CD4-positive, alpha-beta T cell treated with Interleukin-4 for 1 hour (primary cell): ENCODE measurements around the gene ADCYAP1.
A peak's percentile ranks its signal among the peaks of the same experiment; 100 is the strongest.
"Not testable (repeated sequence)": the region's sequence is repeated elsewhere in the genome, so short reads cannot be mapped to it uniquely, and the experiment has no call there.

Source experiments
- DNase-seq, 2 donors: peaks; one replicate each; pipeline ENCODE4 v3.0.0-alpha.2; 2020 to 2022

ADCYAP1 gene

DNA sequence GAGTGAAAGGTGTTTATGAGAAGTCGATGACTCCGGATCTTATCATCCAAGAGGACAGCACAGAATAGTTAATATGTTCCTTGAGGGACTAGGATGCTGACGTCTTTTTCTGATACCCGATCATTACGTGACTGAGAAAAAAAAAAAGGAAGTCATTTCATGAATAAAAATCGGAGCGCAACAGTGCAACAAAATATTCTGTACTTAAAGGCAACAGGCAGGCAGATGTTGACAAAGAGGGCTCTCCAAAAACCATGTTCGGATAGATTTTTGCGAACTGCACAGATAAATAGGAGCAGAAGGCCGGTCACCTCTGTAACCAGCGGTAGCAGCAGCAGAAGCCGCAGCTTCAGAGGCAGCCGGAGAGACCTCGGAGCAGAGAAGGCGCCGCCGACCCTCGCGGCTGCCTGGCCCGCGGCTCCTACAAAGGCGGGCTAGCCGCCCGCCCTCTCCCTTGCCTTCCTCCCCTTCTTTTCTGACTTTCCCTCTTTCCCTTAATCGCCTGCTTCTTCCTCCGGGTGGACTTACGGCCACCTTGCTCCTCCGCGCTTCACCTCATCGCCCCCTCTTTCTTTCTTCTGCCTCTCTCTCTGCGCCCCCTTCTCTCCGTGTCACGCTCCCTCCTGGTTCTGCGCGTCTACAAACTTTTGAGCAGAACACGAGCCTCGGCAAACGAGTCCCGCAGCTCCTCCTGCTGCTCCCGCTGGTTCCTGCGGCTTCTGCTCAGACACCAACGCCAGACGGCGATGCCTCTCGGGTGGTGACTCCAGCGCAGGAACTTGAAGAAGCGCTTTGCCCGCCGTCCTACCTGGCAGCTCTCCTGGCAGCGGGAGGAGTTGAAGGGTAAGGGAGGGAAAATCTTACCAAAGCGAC is at the start of gene ADCYAP1:
Gene ADCYAP1 (plus strand): TSS at position 654 of the 873 bp plus-strand sequence. CDS start 516 bp downstream, outside the sequence.
- no peak for DNase-seq

DNA sequence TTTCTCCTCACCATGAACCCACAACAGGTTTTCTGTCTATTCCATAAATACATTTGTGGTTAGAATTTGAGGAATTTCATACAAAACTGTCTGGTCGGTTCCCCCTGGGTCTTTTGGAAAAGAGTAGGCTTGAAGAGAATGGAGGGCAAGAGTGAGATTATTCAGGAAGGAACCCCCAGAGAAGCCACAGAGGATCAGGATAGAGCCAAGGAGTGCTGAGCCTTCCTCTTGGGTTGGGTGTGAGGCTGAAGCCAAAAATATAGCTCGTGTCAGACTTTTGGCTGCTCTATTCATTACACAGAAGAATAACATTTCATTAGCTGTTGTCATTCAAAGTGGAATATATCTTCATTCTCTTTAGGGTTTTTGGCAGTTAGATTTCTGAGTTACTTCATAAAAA is 46.7 kb upstream of the ADCYAP1 start:
- no peak for DNase-seq

DNA sequence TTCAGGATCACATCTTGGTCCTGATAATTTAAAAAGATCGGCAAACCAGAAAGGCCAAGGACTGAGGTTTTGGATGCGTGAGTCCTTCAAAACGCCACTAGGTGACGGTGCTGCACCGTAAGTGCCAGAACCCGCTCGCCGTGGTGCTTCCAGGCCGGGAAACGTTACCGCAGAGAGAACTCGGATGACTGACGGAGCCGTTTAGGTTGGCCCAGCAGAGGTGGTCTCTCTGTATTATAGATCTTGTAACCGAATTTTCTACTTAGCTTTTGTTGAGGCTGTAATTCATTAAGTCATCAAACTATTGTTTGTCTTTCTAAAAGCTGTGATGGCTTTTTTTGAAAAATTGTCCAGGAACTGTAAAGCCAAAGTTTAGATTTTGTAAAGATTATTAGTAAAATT is 39.8 kb upstream of the ADCYAP1 start:
- peak; percentile 48 to 65 for DNase-seq

GRCh38 chr18:867257-867656 is 37.4 kb upstream of the ADCYAP1 start:
- no peak for DNase-seq

DNA sequence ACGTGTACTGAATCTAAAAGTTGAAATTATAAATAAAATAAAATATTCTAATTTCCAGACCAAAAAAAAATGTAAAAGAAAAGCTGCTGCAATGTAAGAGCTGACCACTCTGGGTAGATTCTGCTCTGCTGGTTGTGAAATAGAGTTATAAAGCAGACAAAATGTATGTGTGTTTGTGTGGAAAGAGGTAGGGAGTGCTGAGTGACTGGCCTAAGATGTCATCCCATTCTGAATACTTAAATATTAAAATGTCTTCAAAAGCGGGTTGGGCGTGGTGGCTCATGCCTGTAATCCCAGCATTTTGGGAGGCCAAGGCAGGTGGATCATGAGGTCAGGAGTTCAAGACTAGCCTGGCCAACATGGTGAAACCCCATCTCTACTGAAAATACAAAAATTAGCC is 31.2 kb upstream of the ADCYAP1 start:
- not testable (repeated sequence) for DNase-seq

DNA sequence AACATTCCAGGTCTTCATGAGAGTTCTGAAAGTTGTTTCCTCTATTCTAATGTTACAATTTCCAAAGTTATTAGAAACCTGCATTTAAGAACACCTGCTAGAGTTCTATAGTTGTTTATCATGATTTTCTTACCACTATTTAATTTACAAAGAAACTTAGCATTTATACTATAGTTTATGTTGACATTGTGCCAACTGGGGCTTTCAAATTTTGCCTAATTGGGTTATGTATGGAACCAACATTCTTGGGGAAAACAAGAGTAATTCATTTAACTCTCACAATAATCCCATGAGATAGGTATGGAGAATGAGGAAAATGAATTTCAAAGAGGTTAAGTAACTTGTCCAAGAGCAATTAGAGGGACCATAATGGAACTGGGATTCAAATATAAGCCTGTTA is 28.8 kb upstream of the ADCYAP1 start:
- no peak for DNase-seq

GRCh38 chr18:877238-877637 is 27.4 kb upstream of the ADCYAP1 start:
- no peak for DNase-seq

GRCh38 chr18:886076-886475 is 18.6 kb upstream of the ADCYAP1 start:
- DNase-seq: no peak

- no peak for DNase-seq
These were observed 17.0 kb upstream of the ADCYAP1 start for GRCh38 chr18:887716-888115.

- no peak for DNase-seq
These were observed 12.4 kb upstream of the ADCYAP1 start for GRCh38 chr18:892316-892715.

GRCh38 chr18:896315-896714 is 8.4 kb upstream of the ADCYAP1 start:
- no peak for DNase-seq

GRCh38 chr18:901761-902160 is 2.9 kb upstream of the ADCYAP1 start:
- no peak for DNase-seq

DNA sequence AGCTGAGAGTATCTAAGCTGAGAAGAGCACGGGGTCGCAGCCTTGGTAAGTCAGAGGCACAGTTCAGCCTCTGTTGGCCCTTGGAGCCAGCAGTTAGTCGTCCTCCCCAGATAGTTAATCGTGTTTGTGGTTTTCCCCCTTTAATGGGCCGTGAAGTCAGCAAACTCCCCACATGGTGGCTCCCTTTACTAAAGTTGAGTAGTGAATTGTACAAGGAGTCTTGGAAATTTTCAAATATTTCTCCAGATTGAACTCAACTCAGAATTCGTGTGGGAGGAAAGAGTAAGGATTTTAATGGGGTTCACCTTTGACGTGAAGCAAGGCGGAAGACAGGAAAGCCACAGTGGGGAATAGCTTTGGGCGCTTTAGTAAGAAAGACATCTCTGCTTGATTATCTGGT is 2.4 kb upstream of the ADCYAP1 start:
- no peak for DNase-seq

GRCh38 chr18:903701-904100 is 970 bp upstream of the ADCYAP1 start:
- DNase-seq: peak in 1 of 2 donors; percentile 15

DNA sequence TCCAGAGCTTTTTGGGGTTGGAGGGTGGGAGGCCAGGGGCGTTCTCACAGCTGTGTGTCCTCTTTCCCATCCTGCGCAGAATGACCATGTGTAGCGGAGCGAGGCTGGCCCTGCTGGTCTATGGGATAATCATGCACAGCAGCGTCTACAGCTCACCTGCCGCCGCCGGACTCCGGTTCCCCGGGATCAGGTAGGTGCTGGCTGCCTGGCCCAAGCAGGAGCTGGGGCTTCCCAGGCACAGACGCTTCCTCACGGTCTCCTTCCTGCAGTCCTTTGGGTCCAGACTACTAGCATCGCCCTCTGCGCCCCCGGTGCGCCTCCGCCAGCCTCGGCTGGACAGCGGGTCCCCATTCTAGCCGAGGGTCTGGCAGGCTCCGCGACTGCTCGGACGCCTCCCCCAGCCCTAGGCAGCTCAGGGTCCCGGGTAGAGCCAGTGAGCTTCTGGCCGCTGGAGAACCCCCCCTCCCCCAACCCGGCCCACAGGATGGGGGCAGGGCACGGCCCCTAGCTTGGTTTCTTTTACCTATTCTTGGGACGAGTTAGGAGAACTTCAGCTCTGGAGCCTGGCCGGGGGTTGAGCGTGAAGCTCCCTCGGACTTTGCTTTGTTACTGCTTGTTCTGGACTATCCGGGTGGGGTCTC is 756 bp downstream of the ADCYAP1 start:
- no peak for DNase-seq

DNA sequence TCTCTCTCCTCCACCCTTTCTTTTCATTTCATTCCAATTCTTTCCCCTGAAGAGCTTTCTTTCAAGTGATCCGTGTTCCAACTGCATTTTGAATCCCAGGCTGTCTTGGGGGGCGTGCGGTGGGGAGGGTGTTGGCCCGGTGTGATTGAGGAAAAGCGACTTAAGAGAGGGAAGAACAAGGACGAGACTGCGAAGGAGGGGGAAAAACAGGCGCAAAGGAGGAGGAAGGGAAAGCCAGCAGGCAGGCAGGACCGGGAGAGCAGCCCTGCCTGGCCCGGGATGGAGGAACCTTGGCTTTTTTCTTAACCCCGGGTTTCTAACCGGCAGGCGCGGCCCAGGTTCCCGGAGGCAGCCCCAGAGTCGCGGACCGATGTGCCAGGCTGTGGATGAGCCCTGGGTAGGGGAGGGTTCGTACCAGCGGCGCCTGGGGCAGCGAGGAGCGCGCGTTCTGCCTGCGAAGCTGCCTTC is 1.3 kb downstream of the ADCYAP1 start:
- no peak for DNase-seq

GRCh38 chr18:906416-907114 is 1.9 kb downstream of the ADCYAP1 start:
- DNase-seq: no peak

DNA sequence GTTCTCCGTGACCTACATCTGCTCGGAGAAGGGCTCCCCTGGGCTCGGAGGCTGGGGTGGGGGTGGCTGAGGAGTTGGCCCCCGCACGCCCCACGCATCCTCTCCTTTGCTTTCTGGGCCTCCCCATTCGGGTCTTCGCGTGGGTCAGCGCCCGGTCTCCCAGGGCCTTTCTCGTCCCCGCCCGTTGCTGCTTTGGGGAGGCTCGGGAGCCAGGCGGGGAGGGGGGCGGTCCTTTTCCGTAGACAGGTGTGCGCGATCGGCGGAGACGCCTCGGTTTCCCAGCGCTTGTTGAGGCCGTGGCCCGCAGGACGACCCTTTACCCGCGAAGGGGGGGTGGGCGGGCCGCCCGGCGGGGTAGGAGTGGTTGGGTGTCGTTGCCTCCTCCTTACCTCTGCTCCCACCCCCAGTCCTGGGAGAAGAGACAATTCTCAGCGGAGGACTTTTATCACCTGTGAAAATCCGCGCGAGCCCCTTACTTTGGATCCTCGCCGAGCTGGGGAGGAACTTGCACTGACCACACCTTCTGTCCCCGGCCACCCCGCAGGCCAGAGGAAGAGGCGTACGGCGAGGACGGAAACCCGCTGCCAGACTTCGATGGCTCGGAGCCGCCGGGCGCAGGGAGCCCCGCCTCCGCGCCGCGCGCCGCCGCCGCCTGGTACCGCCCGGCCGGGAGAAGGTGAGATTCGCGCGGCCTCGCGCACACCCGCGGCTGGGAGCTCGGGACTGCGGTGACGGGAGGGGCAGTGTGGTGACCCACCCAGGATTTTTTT is 2.6 kb downstream of the ADCYAP1 start:
- no peak for DNase-seq

DNA sequence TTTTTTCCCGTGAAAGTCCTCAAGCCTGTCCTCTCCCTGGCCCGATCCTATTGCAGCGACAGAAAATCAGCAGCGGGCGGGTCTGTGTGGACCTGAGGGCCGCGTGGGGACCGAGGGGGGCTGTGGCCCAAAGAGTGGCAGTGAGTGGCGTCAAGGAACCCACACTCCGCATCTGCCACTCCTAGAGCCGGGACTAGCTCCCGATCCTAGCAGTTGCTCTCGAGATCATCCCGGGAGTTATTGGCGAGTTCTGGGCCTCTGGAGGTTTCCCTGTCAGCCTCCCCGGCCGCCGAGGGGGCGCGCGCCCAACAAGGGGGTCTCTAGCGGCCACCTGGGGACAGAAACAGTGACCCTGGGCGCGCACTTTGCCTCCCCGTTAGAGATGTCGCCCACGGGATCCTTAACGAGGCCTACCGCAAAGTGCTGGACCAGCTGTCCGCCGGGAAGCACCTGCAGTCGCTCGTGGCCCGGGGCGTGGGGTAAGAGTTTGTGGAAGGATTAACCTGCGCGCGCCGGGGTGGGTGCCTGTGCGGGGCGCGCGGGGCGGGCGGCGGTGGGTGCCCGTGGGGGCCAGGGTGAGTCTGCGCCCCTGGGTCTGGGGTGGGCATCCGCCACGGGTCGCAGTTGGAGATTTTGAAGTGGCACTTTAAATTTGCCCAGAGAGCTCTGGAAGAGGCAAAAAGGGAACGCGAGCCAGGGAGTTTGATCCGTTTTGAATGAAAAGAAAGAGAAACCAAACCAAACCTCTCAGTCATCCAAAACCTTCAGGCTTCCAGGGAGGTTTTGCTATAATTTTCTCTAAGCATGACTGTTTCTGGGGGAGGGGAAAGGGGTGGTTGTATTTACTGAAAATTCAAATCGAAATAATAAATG is 3.5 kb downstream of the ADCYAP1 start:
- DNase-seq: no peak

DNA sequence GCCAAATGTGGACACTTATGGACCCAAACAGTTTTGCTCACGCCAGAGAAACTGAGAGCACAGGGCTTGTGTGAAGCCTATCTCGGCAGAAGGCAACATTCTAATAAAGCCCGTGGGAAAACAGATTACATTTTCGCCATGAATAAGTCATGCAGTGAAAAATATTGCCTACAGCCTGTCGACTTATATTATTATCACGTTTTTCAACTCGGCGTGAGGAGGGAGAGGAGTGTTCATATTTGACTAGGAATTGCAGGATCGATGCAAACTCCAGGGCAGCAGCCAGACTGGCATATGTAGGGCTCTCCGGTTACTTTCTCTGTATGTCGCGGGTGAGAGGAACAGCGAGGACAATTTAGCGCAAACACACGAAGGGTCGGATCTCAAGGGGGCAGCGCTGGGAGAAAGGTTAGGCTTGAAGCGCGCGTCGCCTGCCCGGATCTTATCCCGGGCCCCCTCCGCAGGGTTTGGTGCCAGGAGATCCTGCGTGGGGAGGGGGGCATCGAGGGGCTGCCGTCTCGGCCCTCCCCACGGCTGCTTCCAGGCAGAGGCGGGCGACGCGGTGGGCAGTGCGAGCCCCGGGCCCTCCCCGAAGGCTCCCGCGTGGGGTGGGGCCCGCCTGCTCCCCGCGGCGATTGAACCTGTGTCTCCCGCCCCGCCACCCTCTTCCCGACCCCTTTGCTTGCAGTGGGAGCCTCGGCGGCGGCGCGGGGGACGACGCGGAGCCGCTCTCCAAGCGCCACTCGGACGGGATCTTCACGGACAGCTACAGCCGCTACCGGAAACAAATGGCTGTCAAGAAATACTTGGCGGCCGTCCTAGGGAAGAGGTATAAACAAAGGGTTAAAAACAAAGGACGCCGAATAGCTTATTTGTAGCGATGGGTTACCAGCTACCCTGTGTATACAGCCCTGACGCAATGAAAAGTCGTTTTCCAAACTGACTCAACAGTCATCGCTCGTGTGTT is 4.4 kb downstream of the ADCYAP1 start:
- no peak for DNase-seq

DNA sequence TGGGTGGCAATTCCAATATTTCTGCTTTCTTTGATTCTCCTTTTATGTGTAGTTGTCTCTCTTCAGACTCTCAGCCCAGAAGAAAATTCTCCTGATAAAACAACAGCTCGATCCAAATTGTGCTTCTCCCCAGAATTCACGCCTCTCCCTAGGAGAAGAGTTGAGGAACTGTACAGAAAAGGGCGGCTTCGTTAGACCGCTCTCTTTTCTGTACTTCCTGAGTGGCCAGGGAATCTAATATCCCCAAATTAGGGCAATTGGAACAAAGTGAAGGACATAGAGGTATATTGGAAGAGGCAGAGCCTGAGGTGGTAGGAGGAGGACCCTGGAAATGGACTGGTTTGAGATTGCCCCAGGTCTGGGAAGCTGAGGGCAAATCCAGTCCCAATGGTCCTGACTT is 5.6 kb downstream of the ADCYAP1 start:
- DNase-seq: no peak
